ENCODE results near the gene OR2A5.

DNA sequence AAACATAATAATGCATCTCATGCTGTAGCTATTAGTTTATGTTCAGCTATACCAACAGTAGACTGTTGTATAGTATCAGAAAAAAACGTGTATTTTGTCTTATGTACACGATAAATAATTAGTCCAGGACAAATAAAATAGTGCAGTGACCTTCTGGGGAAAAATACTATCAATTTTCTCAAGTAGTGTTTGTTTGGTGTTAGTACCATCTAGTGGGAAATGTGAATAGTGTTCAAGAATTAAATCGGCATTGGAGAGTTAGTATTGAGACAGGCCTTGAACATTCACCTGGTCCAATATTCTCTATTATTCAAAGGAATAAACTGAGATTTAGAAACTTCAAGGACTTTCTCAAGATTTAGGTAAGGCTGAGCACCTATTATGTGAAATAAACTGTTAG lies 21.7 kb upstream of the OR2A5 start:
- TF ChIP-seq POLR2AphosphoS5 (IDR thresholded peaks at IDR 0.05; ENCODE audit: low read depth) (no peak), CTCF (IDR thresholded peaks at IDR 0.05; ENCODE audit: insufficient read depth, low read length) (no peak), SPI1 (IDR thresholded peaks at IDR 0.05; ENCODE audit: borderline replicate concordance, low read depth) (no peak), GABPA (IDR thresholded peaks at IDR 0.05; ENCODE audit: low read depth) (no peak)
- TF ChIP-seq, protein P1, sequence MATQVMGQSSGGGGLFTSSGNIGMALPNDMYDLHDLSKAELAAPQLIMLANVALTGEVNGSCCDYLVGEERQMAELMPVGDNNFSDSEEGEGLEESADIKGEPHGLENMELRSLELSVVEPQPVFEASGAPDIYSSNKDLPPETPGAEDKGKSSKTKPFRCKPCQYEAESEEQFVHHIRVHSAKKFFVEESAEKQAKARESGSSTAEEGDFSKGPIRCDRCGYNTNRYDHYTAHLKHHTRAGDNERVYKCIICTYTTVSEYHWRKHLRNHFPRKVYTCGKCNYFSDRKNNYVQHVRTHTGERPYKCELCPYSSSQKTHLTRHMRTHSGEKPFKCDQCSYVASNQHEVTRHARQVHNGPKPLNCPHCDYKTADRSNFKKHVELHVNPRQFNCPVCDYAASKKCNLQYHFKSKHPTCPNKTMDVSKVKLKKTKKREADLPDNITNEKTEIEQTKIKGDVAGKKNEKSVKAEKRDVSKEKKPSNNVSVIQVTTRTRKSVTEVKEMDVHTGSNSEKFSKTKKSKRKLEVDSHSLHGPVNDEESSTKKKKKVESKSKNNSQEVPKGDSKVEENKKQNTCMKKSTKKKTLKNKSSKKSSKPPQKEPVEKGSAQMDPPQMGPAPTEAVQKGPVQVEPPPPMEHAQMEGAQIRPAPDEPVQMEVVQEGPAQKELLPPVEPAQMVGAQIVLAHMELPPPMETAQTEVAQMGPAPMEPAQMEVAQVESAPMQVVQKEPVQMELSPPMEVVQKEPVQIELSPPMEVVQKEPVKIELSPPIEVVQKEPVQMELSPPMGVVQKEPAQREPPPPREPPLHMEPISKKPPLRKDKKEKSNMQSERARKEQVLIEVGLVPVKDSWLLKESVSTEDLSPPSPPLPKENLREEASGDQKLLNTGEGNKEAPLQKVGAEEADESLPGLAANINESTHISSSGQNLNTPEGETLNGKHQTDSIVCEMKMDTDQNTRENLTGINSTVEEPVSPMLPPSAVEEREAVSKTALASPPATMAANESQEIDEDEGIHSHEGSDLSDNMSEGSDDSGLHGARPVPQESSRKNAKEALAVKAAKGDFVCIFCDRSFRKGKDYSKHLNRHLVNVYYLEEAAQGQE (IDR thresholded peaks at IDR 0.05; ENCODE audit: insufficient replicate concordance, low read depth): no peak

All from HL-60 (cell line).